Activated B cell treated with CpG ODN at 0.5 μM for 24 hours (primary cell): ENCODE data around the gene KCNJ11. TPM values are rescaled to one million over a fixed set of nuclear protein-coding genes. Genes with fewer than 3 reads are reported as not detected.

Source experiments
- ATAC-seq: fragments of 200-7000 bp; cut with Tn5 transposase; one replicate; pipeline ENCODE4 v1.10.0; 2021; ENCODE audit warnings: low read depth, mild to moderate bottlenecking, moderate library complexity
- CTCF ChIA-PET: fragments of 350-600 bp; sonication (Branson Sonifier 250); formaldehyde crosslinking; loops from one replicate; lab custom pipeline; 2021; ENCODE audit warnings: antibody characterized with exemption; lab: Charles Lee
- POLR2A ChIA-PET: fragments of 350-600 bp; sonication (Branson Sonifier 250); formaldehyde crosslinking; loops from one replicate; lab custom pipeline; 2021; ENCODE audit warnings: antibody characterized with exemption; lab: Charles Lee
- DNase-seq: peaks from one replicate; pipeline ENCODE4 v3.0.0; 2022
- H3K27ac Mint-ChIP-seq: one replicate; pipeline ENCODE4 v1.8.0; 2020; ENCODE audit warnings: mixed read lengths
- H3K27me3 Mint-ChIP-seq: one replicate; pipeline ENCODE4 v1.8.0; 2021; ENCODE audit warnings: mixed read lengths
- H3K36me3 Mint-ChIP-seq: one replicate; pipeline ENCODE4 v1.8.0; 2021; ENCODE audit warnings: low read depth, mixed read lengths
- H3K4me1 Mint-ChIP-seq: one replicate; pipeline ENCODE4 v1.8.0; 2021; ENCODE audit warnings: mixed read lengths
- H3K4me3 Mint-ChIP-seq: one replicate; pipeline ENCODE4 v1.8.0; 2020; ENCODE audit warnings: mild to moderate bottlenecking, mixed read lengths
- H3K9me3 Mint-ChIP-seq: one replicate; pipeline ENCODE4 v1.8.0; 2020; ENCODE audit warnings: mixed read lengths
- intact Hi-C: fragments of 100-400 bp; cut with micrococcal nuclease; formaldehyde crosslinking; loops from one replicate; pipeline ENCODE4 v1.15.1; 2024
- total RNA-seq: library from RNA; stranded (reverse); gene quantifications from 2 replicates; pipeline ENCODE4 v1.2.3, GENCODE V29; 2022
- TF ChIP-seq, protein P1 (sequence below): fragments of 200-600 bp; IDR thresholded peaks from one replicate; pipeline ENCODE4 v1.8.0; 2022; ENCODE audit warnings: antibody characterized with exemption, mild to moderate bottlenecking

The KCNJ11 gene
- total RNA-seq, 1 donor from 2014 or later: 1.2 TPM

DNA sequence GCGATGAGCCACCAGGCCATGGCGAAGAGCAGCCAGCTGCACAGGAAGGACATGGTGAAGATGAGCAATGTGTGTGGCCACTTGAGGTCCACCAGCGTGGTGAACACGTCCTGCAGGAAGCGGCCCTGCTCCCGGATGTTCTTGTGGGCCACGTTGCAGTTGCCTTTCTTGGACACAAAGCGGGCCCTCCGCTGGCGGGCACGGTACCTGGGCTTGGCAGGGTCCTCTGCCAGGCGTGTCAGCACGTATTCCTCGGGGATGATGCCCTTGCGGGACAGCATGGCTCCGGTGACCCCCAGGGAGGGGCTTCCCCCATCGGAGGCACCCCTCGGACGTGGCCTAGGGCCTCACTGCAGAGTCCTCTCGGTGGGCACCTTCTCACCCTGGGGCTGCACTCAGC, 648 bp downstream of the KCNJ11 start:
- Mint-ChIP-seq H3K9me3 (no peaks in the 10 kb centered on the region), H3K4me1 (peaks cover 18% of the 10 kb centered on the region), H3K4me3 (peak overlapping the region; percentile 53), H3K27ac (no peak overlapping the region), H3K36me3 (no peaks in the 10 kb centered on the region), H3K27me3 (no peaks in the 10 kb centered on the region)
- POLR2A ChIA-PET: no interaction called here
- CTCF ChIA-PET: no interaction called here
- intact Hi-C loops: loop anchor here (2.0 to 10.0 kb wide), 7 partner anchors 111 to 603 kb away; partner anchors contain the start of genes KCNC1, NUCB2, PIK3C2A and RPS13
- ATAC-seq (no peak), DNase-seq (no peak)
- TF ChIP-seq, protein P1, sequence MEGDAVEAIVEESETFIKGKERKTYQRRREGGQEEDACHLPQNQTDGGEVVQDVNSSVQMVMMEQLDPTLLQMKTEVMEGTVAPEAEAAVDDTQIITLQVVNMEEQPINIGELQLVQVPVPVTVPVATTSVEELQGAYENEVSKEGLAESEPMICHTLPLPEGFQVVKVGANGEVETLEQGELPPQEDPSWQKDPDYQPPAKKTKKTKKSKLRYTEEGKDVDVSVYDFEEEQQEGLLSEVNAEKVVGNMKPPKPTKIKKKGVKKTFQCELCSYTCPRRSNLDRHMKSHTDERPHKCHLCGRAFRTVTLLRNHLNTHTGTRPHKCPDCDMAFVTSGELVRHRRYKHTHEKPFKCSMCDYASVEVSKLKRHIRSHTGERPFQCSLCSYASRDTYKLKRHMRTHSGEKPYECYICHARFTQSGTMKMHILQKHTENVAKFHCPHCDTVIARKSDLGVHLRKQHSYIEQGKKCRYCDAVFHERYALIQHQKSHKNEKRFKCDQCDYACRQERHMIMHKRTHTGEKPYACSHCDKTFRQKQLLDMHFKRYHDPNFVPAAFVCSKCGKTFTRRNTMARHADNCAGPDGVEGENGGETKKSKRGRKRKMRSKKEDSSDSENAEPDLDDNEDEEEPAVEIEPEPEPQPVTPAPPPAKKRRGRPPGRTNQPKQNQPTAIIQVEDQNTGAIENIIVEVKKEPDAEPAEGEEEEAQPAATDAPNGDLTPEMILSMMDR: no peak

DNA sequence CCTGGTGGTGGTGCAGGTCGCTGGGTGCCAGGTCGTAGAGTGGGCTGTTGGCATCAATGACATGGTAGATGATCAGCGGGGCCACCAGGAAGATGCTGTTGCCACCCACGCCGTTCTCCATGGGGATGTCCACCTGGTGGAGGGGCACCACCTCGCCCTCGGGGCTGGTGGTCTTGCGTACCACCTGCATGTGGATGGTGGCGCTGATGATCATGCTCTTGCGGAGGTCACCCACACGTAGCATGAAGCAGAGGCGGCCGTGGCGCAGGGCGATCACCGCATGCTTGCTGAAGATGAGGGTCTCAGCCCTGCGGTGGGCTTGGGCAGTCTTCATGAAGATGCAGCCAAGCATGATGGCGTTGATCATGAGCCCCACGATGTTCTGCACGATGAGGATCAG, 1.2 kb downstream of the KCNJ11 start:
- CTCF ChIA-PET: interaction anchor here (0.7 to 1.2 kb wide), 3 partner anchors 16 to 603 kb away, joined by 3 to 4 read pairs (median 3); no protein-coding TSS in a partner anchor
- intact Hi-C loops: loop anchor here (5.0 to 10.0 kb wide), 6 partner anchors 182 to 602 kb away; partner anchors contain the start of genes KCNC1, PIK3C2A and RPS13
- H3K27me3 Mint-ChIP-seq: no peaks in the 10 kb centered on the region
- DNase-seq (no peak), ATAC-seq (no peak)
- POLR2A ChIA-PET: no interaction called here
- peak overlapping the region; percentile 53 for H3K4me3 Mint-ChIP-seq
- peaks cover 18% of the 10 kb centered on the region for H3K4me1 Mint-ChIP-seq
- no peaks in the 10 kb centered on the region for H3K9me3 Mint-ChIP-seq
- TF ChIP-seq, protein P1: no peak
- no peak overlapping the region for H3K27ac Mint-ChIP-seq
- no peaks in the 10 kb centered on the region for H3K36me3 Mint-ChIP-seq

DNA sequence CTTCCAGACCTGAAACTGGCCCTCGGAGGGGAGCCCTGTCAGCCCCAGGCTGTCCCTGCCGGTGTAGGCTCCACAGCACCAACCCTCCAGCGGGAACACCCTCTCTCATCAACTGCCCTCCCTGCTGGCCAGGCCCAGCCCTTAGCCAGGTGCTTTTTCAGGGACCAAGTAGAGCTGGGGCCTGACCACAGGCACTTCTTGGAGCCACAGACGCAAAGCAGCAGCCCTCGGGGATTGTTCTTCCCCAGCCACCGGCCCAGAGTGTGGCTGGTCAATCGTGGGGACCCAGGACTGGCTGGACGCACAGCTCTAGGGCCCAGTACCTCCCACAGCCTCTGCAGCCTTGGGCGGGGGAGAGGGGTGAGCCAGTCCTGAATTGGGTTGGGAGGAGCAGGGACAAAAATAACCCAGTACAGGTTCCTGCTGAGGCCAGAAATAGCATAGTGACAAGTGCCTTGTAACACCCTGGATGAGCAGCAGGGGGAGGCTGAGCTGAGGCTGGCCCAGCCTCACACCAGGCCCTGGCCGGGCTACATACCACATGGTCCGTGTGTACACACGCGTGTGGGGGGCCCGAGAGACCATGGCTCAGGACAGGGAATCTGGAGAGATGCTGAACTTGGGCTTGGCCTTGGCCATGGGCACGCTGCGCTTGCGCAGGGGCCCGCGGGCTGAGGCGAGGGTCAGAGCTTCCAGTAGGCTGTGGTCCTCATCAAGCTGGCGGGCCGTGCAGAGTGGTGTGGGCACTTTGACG, 2.0 kb downstream of the KCNJ11 start:
- DNase-seq (no peak), ATAC-seq (peak; percentile 26)
- intact Hi-C loops: loop anchor here (5.0 to 10.0 kb wide), 6 partner anchors 182 to 602 kb away; partner anchors contain the start of genes KCNC1, PIK3C2A and RPS13
- POLR2A ChIA-PET: no interaction called here
- Mint-ChIP-seq H3K27me3 (no peaks in the 10 kb centered on the region), H3K36me3 (no peaks in the 10 kb centered on the region), H3K27ac (no peak overlapping the region), H3K4me3 (no peak overlapping the region), H3K4me1 (peaks cover 14% of the 10 kb centered on the region), H3K9me3 (no peaks in the 10 kb centered on the region)
- CTCF ChIA-PET: interaction anchor here (0.7 to 1.2 kb wide), 3 partner anchors 17 to 602 kb away, joined by 3 to 4 read pairs (median 3); no protein-coding TSS in a partner anchor
- TF ChIP-seq, protein P1: no peak

DNA sequence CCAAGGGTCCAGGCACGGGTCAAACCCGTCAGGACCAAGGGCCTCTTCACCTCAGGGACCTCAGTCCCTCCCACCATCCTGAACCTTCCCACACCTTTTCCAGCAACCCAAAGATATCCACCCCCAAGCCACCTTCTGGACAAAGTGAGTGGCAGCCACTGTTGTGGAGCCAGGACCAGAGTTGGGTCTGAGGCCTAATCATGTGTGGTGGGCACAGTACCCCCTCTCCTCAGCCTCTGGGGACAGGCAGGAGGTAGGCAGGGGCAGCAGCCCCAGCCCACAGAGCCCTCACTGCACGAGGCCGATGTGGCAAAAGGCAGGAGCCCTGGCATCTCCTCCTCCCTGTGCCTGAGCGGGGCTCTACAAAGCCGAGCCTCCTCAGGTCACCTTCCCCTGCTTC, 2.5 kb downstream of the KCNJ11 start:
- DNase-seq (no peak), ATAC-seq (no peak)
- TF ChIP-seq, protein P1: no peak
- ChIA-PET POLR2A (no interaction called here), CTCF (interaction anchor here (1.2 to 2.8 kb wide), 2 partner anchors 118 to 602 kb away, joined by 3 to 34 read pairs; no protein-coding TSS in a partner anchor)
- H3K27ac Mint-ChIP-seq: no peak overlapping the region
- no peak overlapping the region for H3K4me3 Mint-ChIP-seq
- no peaks in the 10 kb centered on the region for H3K9me3 Mint-ChIP-seq
- no peaks in the 10 kb centered on the region for H3K27me3 Mint-ChIP-seq
- no peaks in the 10 kb centered on the region for H3K36me3 Mint-ChIP-seq
- H3K4me1 Mint-ChIP-seq: peaks cover 8% of the 10 kb centered on the region
- intact Hi-C loops: loop anchor here (2.0 to 10.0 kb wide), 7 partner anchors 155 to 601 kb away; partner anchors contain the start of genes KCNC1, PIK3C2A and RPS13

DNA sequence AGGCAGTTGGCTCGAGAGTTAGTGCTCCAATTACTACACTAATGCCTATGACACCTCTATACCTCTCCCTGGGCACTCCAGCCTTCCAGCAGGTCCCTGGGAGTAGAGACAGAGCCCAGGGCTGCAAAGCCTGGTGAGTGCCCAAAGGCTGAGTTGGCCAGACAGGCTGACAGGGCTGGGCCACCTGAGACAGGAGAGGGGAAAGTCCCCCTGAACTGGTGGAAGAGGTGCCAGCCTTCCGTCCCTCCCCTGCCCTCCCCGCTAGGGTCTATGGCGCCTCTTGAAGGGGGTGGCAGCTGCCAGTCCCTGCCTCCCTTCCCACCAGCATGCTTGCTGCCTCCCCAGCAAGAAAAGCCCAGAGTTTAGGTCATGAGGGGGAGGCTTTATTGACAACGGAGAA, 3.0 kb downstream of the KCNJ11 start:
- intact Hi-C loops: loop anchor here (2.0 to 10.0 kb wide), 7 partner anchors 155 to 601 kb away; partner anchors contain the start of genes KCNC1, PIK3C2A and RPS13
- H3K4me3 Mint-ChIP-seq: no peak overlapping the region

More for the DNA sequence above, 3.0 kb downstream of the KCNJ11 start:
- no peak for ATAC-seq
- DNase-seq: no peak
- ChIA-PET CTCF (interaction anchor here (2.4 to 2.9 kb wide), 3 partner anchors 119 to 143 kb away, joined by 9 to 34 read pairs (median 22); no protein-coding TSS in a partner anchor), POLR2A (no interaction called here)
- H3K4me1 Mint-ChIP-seq: peaks cover 8% of the 10 kb centered on the region
- TF ChIP-seq, protein P1: no peak
- no peaks in the 10 kb centered on the region for H3K9me3 Mint-ChIP-seq
- H3K27ac Mint-ChIP-seq: no peak overlapping the region
- H3K27me3 Mint-ChIP-seq: no peaks in the 10 kb centered on the region
- no peaks in the 10 kb centered on the region for H3K36me3 Mint-ChIP-seq
